ENCODE measurements around the gene MUC7.

Gene MUC7

DNA sequence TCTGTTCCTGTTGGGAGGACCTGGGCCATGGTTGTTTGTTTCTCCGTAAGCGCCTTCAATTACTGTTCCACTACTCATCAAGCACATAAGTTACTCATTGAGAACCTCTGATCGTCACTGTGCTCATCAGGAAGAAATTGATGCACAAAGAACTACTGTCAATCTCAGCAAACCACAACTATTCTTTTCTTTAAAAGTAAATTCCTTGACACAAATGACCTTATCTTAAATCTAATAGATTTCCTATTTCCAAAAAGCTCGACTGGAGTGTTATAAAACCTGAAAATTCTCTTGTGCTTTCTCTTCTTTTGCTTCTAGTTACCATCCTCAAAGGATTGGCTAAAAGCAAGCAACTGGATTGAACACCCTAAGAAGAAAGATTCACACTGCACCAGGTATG is at the start of gene MUC7:
Gene MUC7, plus strand, starts transcription at position 301 of the 400 bp plus-strand sequence. CDS start 1,825 bp downstream, outside the sequence.
- Histone ChIP-seq H3K4me1 (ENCODE audit: insufficient read depth, low read length) (no peaks in the 10 kb centered on the region), H3K27ac (ENCODE audit: low read depth, low read length) (no peak within 1 kb of the TSS), H3K9me3 (ENCODE audit: low read length) (no peaks in the 10 kb centered on the region), H3K27me3 (ENCODE audit: control insufficient read depth in 1 of 2, insufficient read depth in 2 of 2, low read length in 2 of 2) (no peaks in the 10 kb centered on the region), H3K36me3 (ENCODE audit: insufficient read depth, low read length) (no peaks in the 10 kb centered on the region), H3K4me3 (ENCODE audit: low read depth in 1 of 2, low read length in 2 of 2) (no peak within 1 kb of the TSS), H3K9ac (ENCODE audit: low read length) (no peak within 1 kb of the TSS)

DNA sequence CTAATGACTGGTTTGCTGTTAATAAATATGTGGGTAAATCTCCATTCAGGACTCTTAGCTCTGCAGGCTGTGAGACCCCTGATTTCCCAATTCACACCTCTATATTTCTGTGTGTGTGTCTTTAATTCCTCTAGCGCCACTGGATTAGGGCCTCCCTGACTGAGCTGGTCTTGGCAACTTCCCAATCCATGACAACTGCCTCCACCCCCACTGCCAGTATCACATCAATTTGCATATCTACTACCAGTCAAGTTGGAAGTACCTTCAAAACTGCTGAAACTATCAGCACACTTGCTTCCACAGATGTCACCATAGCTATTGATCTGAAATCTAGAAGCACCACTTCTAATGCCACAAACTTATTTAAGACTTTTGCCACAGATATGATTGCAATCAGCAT is 46.7 kb upstream of the MUC7 start:
- H3K9ac ChIP-seq (ENCODE audit: low read length), result no peak overlapping the region
- no peak overlapping the region for H3K27ac ChIP-seq (ENCODE audit: low read depth, low read length)
- no peak overlapping the region for H3K4me3 ChIP-seq (ENCODE audit: low read depth in 1 of 2, low read length in 2 of 2)
- H3K4me1 ChIP-seq (ENCODE audit: insufficient read depth, low read length), result no peaks in the 10 kb centered on the region
- no peaks in the 10 kb centered on the region for H3K36me3 ChIP-seq (ENCODE audit: insufficient read depth, low read length)
- H3K9me3 ChIP-seq (ENCODE audit: low read length), result no peaks in the 10 kb centered on the region
- no peaks in the 10 kb centered on the region for H3K27me3 ChIP-seq (ENCODE audit: control insufficient read depth in 1 of 2, insufficient read depth in 2 of 2, low read length in 2 of 2)

DNA sequence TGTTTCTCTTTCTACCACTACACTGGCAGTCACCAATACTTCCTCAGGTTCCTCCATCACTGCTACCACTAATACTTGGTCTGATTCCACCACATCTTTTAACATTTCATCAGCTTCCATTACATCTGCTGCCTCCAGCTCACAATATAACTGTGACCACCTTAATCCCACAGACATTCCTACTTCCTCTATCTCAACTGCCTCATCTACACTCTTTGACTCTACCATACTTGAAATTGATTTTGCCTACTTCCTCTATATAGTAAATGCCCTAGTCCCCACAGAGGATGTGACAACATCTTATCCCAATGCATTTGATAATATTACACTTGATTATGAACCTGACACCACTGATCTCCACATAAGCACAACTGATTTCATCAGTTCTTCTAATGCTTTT is 45.2 kb upstream of the MUC7 start:
- H3K36me3 ChIP-seq (ENCODE audit: insufficient read depth, low read length), result no peaks in the 10 kb centered on the region
- H3K4me1 ChIP-seq (ENCODE audit: insufficient read depth, low read length), result no peaks in the 10 kb centered on the region
- no peaks in the 10 kb centered on the region for H3K27me3 ChIP-seq (ENCODE audit: control insufficient read depth in 1 of 2, insufficient read depth in 2 of 2, low read length in 2 of 2)
- H3K4me3 ChIP-seq (ENCODE audit: low read depth in 1 of 2, low read length in 2 of 2), result no peak overlapping the region
- no peaks in the 10 kb centered on the region for H3K9me3 ChIP-seq (ENCODE audit: low read length)
- H3K27ac ChIP-seq (ENCODE audit: low read depth, low read length), result no peak overlapping the region
- H3K9ac ChIP-seq (ENCODE audit: low read length), result no peak overlapping the region

DNA sequence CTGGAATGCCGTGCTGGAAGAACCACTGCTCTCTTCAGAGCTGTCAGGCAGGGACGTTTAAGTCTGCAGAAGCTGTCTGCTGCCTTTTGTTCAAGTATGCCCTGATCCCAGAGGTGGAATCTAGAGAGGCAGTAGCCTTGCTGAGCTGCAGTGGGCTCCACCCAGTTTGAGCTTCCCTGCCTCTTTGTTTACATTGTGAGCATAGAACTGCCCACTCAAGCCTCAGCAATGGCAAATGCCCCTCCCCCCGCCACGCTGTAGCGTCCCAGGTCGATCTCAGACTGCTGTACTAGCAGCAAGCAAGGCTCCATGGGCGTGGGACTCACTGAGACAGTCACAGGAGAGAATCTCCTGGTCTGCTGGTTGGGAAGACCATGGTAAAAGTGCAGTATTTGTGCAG is 34.8 kb upstream of the MUC7 start:
- Histone ChIP-seq H3K9me3 (ENCODE audit: low read length) (no peaks in the 10 kb centered on the region), H3K9ac (ENCODE audit: low read length) (no peak overlapping the region), H3K27me3 (ENCODE audit: control insufficient read depth in 1 of 2, insufficient read depth in 2 of 2, low read length in 2 of 2) (no peaks in the 10 kb centered on the region), H3K4me1 (ENCODE audit: insufficient read depth, low read length) (no peaks in the 10 kb centered on the region), H3K27ac (ENCODE audit: low read depth, low read length) (no peak overlapping the region), H3K4me3 (ENCODE audit: low read depth in 1 of 2, low read length in 2 of 2) (no peak overlapping the region), H3K36me3 (ENCODE audit: insufficient read depth, low read length) (no peaks in the 10 kb centered on the region)

DNA sequence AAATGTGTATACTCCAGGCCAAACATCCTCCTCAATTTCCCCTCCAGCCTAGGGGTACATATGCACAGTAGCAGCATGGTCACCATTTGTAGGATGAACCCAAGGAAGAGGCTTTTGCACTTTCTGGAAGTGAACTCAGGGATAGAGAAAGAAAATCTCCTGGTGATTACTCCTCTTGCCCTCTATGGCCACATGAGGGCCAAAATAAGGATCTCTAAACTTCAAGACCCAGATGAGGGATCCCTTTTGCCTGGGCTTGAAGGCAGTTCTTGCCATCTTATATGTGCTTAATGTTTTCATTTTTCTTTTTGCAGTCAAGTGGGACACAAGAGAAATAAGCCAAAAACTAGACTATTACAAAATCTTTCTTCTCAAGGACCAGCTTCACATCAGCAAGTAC is 29.5 kb upstream of the MUC7 start:
- Histone ChIP-seq H3K9ac (ENCODE audit: low read length) (no peak overlapping the region), H3K4me1 (ENCODE audit: insufficient read depth, low read length) (no peaks in the 10 kb centered on the region), H3K4me3 (ENCODE audit: low read depth in 1 of 2, low read length in 2 of 2) (no peak overlapping the region), H3K27me3 (ENCODE audit: control insufficient read depth in 1 of 2, insufficient read depth in 2 of 2, low read length in 2 of 2) (no peaks in the 10 kb centered on the region), H3K36me3 (ENCODE audit: insufficient read depth, low read length) (no peaks in the 10 kb centered on the region), H3K27ac (ENCODE audit: low read depth, low read length) (no peak overlapping the region), H3K9me3 (ENCODE audit: low read length) (no peaks in the 10 kb centered on the region)

DNA sequence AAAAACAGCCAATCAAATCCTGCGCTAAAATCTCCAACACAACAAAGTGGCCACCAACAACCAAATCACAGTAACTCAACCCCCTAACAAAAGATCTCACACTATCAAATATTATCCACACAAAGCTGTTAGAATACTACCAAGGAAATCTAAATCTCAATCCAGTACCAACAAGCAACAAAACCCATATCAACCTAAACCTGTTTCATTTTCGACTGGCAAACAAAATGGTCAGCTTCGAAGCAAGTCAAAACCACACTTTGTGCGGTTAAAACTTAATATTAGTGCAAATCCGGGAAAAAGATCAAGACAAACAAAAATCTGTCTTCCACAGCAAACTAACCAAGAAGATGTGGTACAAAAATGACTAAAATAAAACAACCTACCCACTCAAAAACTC is 28.7 kb upstream of the MUC7 start:
- Histone ChIP-seq H3K9ac (ENCODE audit: low read length) (no peak overlapping the region), H3K36me3 (ENCODE audit: insufficient read depth, low read length) (no peaks in the 10 kb centered on the region), H3K4me3 (ENCODE audit: low read depth in 1 of 2, low read length in 2 of 2) (no peak overlapping the region), H3K27me3 (ENCODE audit: control insufficient read depth in 1 of 2, insufficient read depth in 2 of 2, low read length in 2 of 2) (no peaks in the 10 kb centered on the region), H3K27ac (ENCODE audit: low read depth, low read length) (no peak overlapping the region), H3K9me3 (ENCODE audit: low read length) (no peaks in the 10 kb centered on the region), H3K4me1 (ENCODE audit: insufficient read depth, low read length) (no peaks in the 10 kb centered on the region)

DNA sequence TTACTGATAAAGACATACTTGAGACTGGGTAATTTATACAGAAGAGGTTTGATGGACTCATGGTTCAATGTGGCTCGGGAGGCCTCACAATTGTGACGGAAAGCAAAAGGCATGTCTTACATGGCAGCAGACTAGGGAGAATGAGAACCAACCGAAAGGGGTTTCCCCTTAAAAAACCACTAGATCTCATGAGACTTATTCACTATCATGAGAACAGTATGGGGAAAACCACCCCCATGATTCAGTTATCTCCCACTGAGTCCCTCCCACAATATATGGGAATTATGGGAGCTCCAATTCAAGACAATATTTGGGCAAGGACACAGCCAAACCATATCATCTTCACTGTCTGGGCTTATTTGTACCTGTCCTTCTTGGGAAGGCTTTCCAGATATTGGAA is 22.8 kb upstream of the MUC7 start:
- H3K4me1 ChIP-seq (ENCODE audit: insufficient read depth, low read length), result no peaks in the 10 kb centered on the region
- H3K36me3 ChIP-seq (ENCODE audit: insufficient read depth, low read length), result no peaks in the 10 kb centered on the region
- no peak overlapping the region for H3K27ac ChIP-seq (ENCODE audit: low read depth, low read length)
- no peak overlapping the region for H3K4me3 ChIP-seq (ENCODE audit: low read depth in 1 of 2, low read length in 2 of 2)
- H3K27me3 ChIP-seq (ENCODE audit: control insufficient read depth in 1 of 2, insufficient read depth in 2 of 2, low read length in 2 of 2), result no peaks in the 10 kb centered on the region
- no peak overlapping the region for H3K9ac ChIP-seq (ENCODE audit: low read length)
- H3K9me3 ChIP-seq (ENCODE audit: low read length), result no peaks in the 10 kb centered on the region

DNA sequence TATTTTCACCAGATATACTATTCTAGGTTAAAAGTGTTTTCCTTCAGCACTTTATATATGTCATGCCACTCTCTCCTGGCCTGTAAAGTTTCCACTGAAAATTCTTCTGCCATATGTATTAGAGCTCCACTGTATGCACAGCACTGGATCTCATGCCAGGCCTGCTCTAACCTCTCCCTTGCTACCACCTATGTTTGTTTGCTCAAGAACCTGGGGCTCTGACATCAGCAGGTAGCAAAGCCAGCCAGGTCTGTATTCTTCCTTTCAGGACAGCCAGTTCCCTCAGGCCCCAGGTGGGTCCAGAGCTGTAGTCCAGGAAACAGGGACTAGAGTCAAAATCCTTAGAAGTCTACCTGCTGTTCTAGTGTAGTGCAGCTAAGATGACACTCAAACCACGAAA is 19.1 kb upstream of the MUC7 start:
- Histone ChIP-seq H3K4me1 (ENCODE audit: insufficient read depth, low read length) (no peaks in the 10 kb centered on the region), H3K9me3 (ENCODE audit: low read length) (no peaks in the 10 kb centered on the region), H3K36me3 (ENCODE audit: insufficient read depth, low read length) (no peaks in the 10 kb centered on the region), H3K9ac (ENCODE audit: low read length) (no peak overlapping the region), H3K27me3 (ENCODE audit: control insufficient read depth in 1 of 2, insufficient read depth in 2 of 2, low read length in 2 of 2) (no peaks in the 10 kb centered on the region), H3K27ac (ENCODE audit: low read depth, low read length) (no peak overlapping the region), H3K4me3 (ENCODE audit: low read depth in 1 of 2, low read length in 2 of 2) (no peak overlapping the region)

DNA sequence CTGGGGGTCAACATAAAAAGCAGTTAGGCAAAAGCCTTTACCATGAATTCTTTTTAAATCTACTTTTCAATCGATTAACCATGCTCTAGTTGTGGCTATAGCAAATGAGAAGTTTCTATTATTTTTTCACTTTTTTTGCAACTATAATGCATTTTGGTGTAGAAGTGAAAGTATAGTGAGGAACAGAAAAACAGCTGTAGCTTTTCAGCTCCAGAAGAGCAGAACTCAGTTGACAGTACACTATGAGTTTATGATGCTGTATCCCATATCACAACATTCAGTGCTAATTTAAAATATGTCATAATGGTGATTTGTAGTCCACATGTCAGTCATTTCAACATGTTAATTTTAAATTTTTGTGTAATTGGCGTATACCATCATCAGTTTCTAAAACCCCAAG is 8.7 kb upstream of the MUC7 start:
- no peaks in the 10 kb centered on the region for H3K27me3 ChIP-seq (ENCODE audit: control insufficient read depth in 1 of 2, insufficient read depth in 2 of 2, low read length in 2 of 2)
- H3K4me1 ChIP-seq (ENCODE audit: insufficient read depth, low read length), result no peaks in the 10 kb centered on the region
- H3K36me3 ChIP-seq (ENCODE audit: insufficient read depth, low read length), result no peaks in the 10 kb centered on the region
- no peak overlapping the region for H3K4me3 ChIP-seq (ENCODE audit: low read depth in 1 of 2, low read length in 2 of 2)
- no peak overlapping the region for H3K27ac ChIP-seq (ENCODE audit: low read depth, low read length)
- H3K9ac ChIP-seq (ENCODE audit: low read length), result no peak overlapping the region
- no peaks in the 10 kb centered on the region for H3K9me3 ChIP-seq (ENCODE audit: low read length)

DNA sequence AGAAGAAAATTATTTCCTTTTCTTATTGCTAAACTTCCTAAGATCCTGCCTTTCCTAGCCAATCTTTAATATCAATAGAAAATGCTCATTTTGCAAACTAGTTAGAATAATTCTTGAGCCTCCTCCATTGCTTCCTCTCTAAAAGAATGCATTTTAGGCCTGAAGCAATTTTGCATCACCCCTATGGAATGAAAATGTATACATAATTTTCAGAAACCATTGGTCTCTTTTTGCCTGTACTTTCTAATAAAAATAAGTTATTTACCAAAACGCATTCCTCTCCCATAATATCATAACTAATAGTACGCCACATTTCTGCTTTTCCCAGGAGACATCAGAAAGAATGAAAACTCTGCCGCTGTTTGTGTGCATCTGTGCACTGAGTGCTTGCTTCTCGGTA is 1.7 kb downstream of the MUC7 start:
- H3K27me3 ChIP-seq (ENCODE audit: control insufficient read depth in 1 of 2, insufficient read depth in 2 of 2, low read length in 2 of 2), result no peaks in the 10 kb centered on the region
- no peak overlapping the region for H3K27ac ChIP-seq (ENCODE audit: low read depth, low read length)
- H3K4me1 ChIP-seq (ENCODE audit: insufficient read depth, low read length), result no peaks in the 10 kb centered on the region
- no peaks in the 10 kb centered on the region for H3K9me3 ChIP-seq (ENCODE audit: low read length)
- H3K4me3 ChIP-seq (ENCODE audit: low read depth in 1 of 2, low read length in 2 of 2), result no peak overlapping the region
- H3K9ac ChIP-seq (ENCODE audit: low read length), result no peak overlapping the region
- no peaks in the 10 kb centered on the region for H3K36me3 ChIP-seq (ENCODE audit: insufficient read depth, low read length)

DNA sequence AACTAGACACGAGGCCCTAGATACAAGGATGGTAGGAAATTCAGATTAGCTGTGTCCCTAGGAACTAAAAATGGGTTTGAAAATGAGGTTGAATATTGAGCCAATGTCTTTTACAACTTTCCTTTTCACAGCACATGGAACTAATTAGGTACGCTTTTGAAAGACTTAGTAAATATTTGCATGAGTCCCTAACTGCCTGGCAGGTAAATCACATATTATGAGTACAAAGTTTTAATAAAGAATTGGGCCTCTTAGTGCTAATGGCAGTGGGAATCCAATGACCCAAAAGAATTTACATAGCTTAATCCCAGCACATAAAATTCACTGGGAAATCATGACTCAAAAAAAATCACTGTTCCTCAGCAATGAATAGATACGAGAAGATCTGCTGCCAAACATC is 16.8 kb downstream of the MUC7 start:
- Histone ChIP-seq H3K27ac (ENCODE audit: low read depth, low read length) (no peak overlapping the region), H3K9ac (ENCODE audit: low read length) (no peak overlapping the region), H3K4me3 (ENCODE audit: low read depth in 1 of 2, low read length in 2 of 2) (no peak overlapping the region), H3K36me3 (ENCODE audit: insufficient read depth, low read length) (no peaks in the 10 kb centered on the region), H3K4me1 (ENCODE audit: insufficient read depth, low read length) (no peaks in the 10 kb centered on the region), H3K27me3 (ENCODE audit: control insufficient read depth in 1 of 2, insufficient read depth in 2 of 2, low read length in 2 of 2) (no peaks in the 10 kb centered on the region), H3K9me3 (ENCODE audit: low read length) (no peaks in the 10 kb centered on the region)

DNA sequence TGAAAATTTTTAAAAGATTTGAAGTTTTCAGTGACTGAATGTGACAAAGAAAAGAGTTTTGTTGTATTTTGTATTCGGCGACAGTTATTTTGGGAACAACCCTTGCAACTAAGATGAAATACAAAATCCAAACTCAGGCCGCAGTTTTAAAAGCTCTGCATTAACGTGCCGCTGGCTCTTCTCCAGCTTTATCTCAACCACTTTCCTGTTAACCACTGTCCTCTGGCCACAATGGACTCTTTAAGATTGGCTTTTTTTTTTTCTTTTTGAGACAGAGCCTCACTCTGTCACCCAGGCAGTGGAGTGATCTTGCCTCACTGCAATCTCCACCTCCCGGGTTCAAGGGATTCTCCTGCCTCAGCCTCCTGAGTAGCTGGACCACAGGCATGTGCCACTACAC is 24.2 kb downstream of the MUC7 start:
- Histone ChIP-seq H3K4me1 (ENCODE audit: insufficient read depth, low read length) (no peaks in the 10 kb centered on the region), H3K9me3 (ENCODE audit: low read length) (no peaks in the 10 kb centered on the region), H3K4me3 (ENCODE audit: low read depth in 1 of 2, low read length in 2 of 2) (no peak overlapping the region), H3K27me3 (ENCODE audit: control insufficient read depth in 1 of 2, insufficient read depth in 2 of 2, low read length in 2 of 2) (no peaks in the 10 kb centered on the region), H3K9ac (ENCODE audit: low read length) (no peak overlapping the region), H3K27ac (ENCODE audit: low read depth, low read length) (no peak overlapping the region), H3K36me3 (ENCODE audit: insufficient read depth, low read length) (no peaks in the 10 kb centered on the region)
